ENCODE measurements around the gene MIAT. TPM values are rescaled to one million over a fixed set of nuclear protein-coding genes. Genes with fewer than 3 reads are reported as not detected.

The MIAT gene
- total and polyA plus RNA-seq, 3 experiments from 2014 or later = 3.9 to 57.5 (median 52.2) TPM

DNA sequence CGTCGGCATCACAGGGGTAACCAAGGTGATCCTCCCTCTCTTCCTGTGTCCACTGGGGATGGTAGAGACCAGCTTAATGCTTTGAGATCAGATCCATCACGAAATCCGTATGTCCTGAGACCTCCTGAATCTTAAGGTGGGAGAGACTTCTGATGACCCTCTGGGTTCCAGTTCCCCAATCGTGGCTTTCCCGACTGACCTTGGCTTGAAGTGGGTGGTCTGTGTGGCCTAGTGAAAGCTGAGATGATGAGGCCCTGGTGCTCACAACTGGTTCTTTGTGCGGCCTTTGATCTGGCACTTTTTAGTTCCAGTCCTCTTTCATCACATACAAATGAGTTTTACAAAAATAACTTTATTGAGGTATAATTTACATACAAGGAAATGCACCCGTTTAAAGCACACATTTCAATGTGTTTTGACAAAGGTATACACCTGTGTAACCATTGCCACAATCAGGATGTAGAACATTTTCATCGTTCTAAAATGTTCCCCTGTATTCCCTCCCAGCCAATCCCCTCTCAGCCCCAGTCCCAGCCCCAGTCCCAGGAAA lies 6.1 kb downstream of the MIAT start:
- peaks cover 48 to 76% (median 49%) of the 10 kb centered on the region in 3 donors for H3K4me1 Mint-ChIP-seq
- Histone ChIP-seq H3K36me3 (ENCODE audit: insufficient read depth, low read length) (no peaks in the 10 kb centered on the region), H3K9me3 (ENCODE audit: low read length) (no peaks in the 10 kb centered on the region), H3K27me3 (ENCODE audit: insufficient read depth, low read length, poor library complexity, severe bottlenecking) (no peaks in the 10 kb centered on the region), H3K27ac (ENCODE audit: low read depth, low read length) (no peak overlapping the region), H3K4me1 (ENCODE audit: insufficient read depth, low read length) (peaks cover 26% of the 10 kb centered on the region), H3K4me3 (ENCODE audit: low read length) (no peak overlapping the region)
- H3K4me3 Mint-ChIP-seq = no peak overlapping the region
- POLR2A ChIA-PET = interaction anchor here (0.6 to 0.7 kb wide), 2 partner anchors 10 to 15 kb away, joined by 3 to 6 read pairs; no protein-coding TSS in a partner anchor
- peaks cover 0 to 55% (median 2%) of the 10 kb centered on the region in 3 donors for H3K36me3 Mint-ChIP-seq
- DNase-seq = no peak
- H3K27ac Mint-ChIP-seq = peak overlapping the region in 6 of 8 donors; percentile 27 to 88 (median 78)
- CTCF ChIA-PET = interaction anchor here (4.6 kb wide), 1 partner anchor 160 kb away, joined by 33 read pairs; no protein-coding TSS in a partner anchor
- H3K27me3 Mint-ChIP-seq = no peaks in the 10 kb centered on the region
- H3K9me3 Mint-ChIP-seq = no peaks in the 10 kb centered on the region

GRCh38 chr22:26665813-26666231 lies 8.4 kb downstream of the MIAT start:
- H3K36me3 Mint-ChIP-seq = peaks cover 0 to 67% (median 2%) of the 10 kb centered on the region in 3 donors
- Histone ChIP-seq H3K27me3 (ENCODE audit: insufficient read depth, low read length, poor library complexity, severe bottlenecking) (no peaks in the 10 kb centered on the region), H3K27ac (ENCODE audit: low read depth, low read length) (no peak overlapping the region), H3K9me3 (ENCODE audit: low read length) (no peaks in the 10 kb centered on the region), H3K4me1 (ENCODE audit: insufficient read depth, low read length) (peaks cover 39% of the 10 kb centered on the region), H3K36me3 (ENCODE audit: insufficient read depth, low read length) (no peaks in the 10 kb centered on the region), H3K4me3 (ENCODE audit: low read length) (no peak overlapping the region)
- H3K9me3 Mint-ChIP-seq = no peaks in the 10 kb centered on the region
- H3K27me3 Mint-ChIP-seq = no peaks in the 10 kb centered on the region
- peak overlapping the region in 2 of 7 donors; percentile 57 to 81 for H3K4me3 Mint-ChIP-seq
- no peak for DNase-seq
- H3K27ac Mint-ChIP-seq = peak overlapping the region; percentile 31 to 98 (median 94)
- CTCF ChIA-PET = interaction anchor here (0.6 to 4.6 kb wide), 9 partner anchors 8 to 182 kb away, joined by 3 to 33 read pairs (median 5); partner anchors contain the start of genes HPS4, MIAT, SRRD and TFIP11
- H3K4me1 Mint-ChIP-seq = peaks cover 54 to 85% (median 56%) of the 10 kb centered on the region in 3 donors
- POLR2A ChIA-PET = no interaction called here

DNA sequence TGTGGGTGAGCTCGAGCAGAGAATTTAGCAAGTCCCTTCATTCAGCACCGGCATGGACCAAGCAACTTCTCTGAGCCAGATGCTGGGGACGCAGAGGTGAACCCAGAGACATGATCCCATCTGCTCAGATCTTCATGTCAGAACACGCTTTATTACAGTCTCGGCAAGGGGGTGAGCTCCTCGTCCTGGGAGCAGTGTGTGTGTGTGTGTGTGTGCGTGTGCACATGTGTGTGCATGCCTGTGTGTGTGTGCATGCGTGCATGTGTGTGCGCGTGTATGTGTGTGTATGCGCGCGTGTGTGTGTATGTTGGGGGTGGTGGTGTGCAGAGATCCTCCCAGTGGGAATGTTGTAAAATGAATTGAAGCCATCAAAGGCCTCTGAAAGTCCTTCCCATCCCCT lies 9.8 kb downstream of the MIAT start:
- H3K4me1 Mint-ChIP-seq = peaks cover 63 to 89% (median 64%) of the 10 kb centered on the region in 3 donors
- peaks cover 0 to 65% (median 2%) of the 10 kb centered on the region in 3 donors for H3K36me3 Mint-ChIP-seq
- Histone ChIP-seq H3K27me3 (ENCODE audit: insufficient read depth, low read length, poor library complexity, severe bottlenecking) (no peaks in the 10 kb centered on the region), H3K4me3 (ENCODE audit: low read length) (no peak overlapping the region), H3K4me1 (ENCODE audit: insufficient read depth, low read length) (peaks cover 53% of the 10 kb centered on the region), H3K9me3 (ENCODE audit: low read length) (no peaks in the 10 kb centered on the region), H3K36me3 (ENCODE audit: insufficient read depth, low read length) (no peaks in the 10 kb centered on the region), H3K27ac (ENCODE audit: low read depth, low read length) (no peak overlapping the region)
- POLR2A ChIA-PET = no interaction called here
- CTCF ChIA-PET = interaction anchor here (4.6 kb wide), 1 partner anchor 164 kb away, joined by 33 read pairs; no protein-coding TSS in a partner anchor
- H3K27ac Mint-ChIP-seq = peak overlapping the region in 3 of 8 donors; percentile 29 to 70 (median 66)
- no peaks in the 10 kb centered on the region for H3K27me3 Mint-ChIP-seq
- no peaks in the 10 kb centered on the region for H3K9me3 Mint-ChIP-seq
- H3K4me3 Mint-ChIP-seq = no peak overlapping the region
- DNase-seq = no peak

DNA sequence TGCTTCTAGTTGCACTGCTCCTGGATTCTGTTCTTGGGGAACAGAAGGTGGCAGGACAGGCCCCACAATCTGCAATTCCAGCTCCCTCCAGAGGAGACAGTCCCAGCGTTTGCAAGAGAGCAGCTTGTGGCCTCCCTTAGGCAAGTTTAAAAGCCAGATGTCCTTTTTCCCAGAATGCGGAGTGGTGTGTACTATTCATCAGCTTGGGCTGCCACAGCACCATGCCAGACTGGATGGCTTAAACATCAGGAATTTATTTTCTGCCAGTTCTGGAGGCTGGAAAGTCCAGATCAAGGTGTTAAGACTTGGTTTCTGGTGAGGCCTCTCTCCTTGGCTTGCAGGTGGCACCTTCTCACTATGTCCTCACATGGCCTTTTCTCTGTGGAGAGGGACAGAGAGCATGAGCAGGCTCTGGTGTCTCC lies 11.7 kb downstream of the MIAT start:
- POLR2A ChIA-PET = interaction anchor here (1.0 kb wide), 1 partner anchor 185 kb away, joined by 3 read pairs; the partner anchor contains the start of genes HPS4 and SRRD
- H3K27me3 Mint-ChIP-seq = no peaks in the 10 kb centered on the region
- peaks cover 65% of the 10 kb centered on the region for H3K4me1 ChIP-seq (ENCODE audit: insufficient read depth, low read length)
- H3K4me1 Mint-ChIP-seq = peaks cover 69 to 88% (median 70%) of the 10 kb centered on the region in 3 donors
- no peaks in the 10 kb centered on the region for H3K9me3 Mint-ChIP-seq
- H3K27ac ChIP-seq (ENCODE audit: low read depth, low read length) = no peak overlapping the region
- H3K9me3 ChIP-seq (ENCODE audit: low read length) = no peaks in the 10 kb centered on the region
- no peaks in the 10 kb centered on the region for H3K36me3 ChIP-seq (ENCODE audit: insufficient read depth, low read length)
- no peaks in the 10 kb centered on the region for H3K27me3 ChIP-seq (ENCODE audit: insufficient read depth, low read length, poor library complexity, severe bottlenecking)
- peak overlapping the region in 1 of 7 donors; percentile 11 for H3K4me3 Mint-ChIP-seq
- no peak for DNase-seq
- H3K36me3 Mint-ChIP-seq = peaks cover 0 to 54% (median 2%) of the 10 kb centered on the region in 3 donors
- H3K4me3 ChIP-seq (ENCODE audit: low read length) = no peak overlapping the region
- H3K27ac Mint-ChIP-seq = peak overlapping the region in 6 of 8 donors; percentile 35 to 91 (median 73)
- CTCF ChIA-PET = interaction anchor here (1.5 kb wide), 1 partner anchor 12 kb away, joined by 3 read pairs; the partner anchor contains the start of gene MIAT

DNA sequence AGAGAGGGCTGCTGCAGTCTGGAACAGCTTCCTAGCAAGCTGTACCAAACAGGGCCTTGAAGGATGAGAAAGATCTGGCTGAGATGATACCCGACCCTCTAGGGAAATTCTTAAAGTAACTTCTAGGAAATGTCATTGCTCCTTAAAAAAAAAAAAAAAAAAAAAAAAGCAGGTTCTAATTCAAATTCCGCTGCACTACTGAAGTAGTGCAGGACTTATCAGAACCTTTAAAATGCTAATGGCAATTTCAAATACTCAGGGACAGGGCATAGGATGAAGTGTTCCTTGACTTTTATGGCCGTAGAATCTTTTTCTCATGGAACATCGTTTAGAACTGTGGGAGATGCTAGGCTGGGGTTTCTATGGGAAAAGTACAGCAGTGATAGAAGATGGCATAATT lies 13.1 kb downstream of the MIAT start:
- POLR2A ChIA-PET = no interaction called here
- Histone ChIP-seq H3K9me3 (ENCODE audit: low read length) (no peaks in the 10 kb centered on the region), H3K4me3 (ENCODE audit: low read length) (no peak overlapping the region), H3K27ac (ENCODE audit: low read depth, low read length) (no peak overlapping the region), H3K36me3 (ENCODE audit: insufficient read depth, low read length) (no peaks in the 10 kb centered on the region), H3K4me1 (ENCODE audit: insufficient read depth, low read length) (peaks cover 67% of the 10 kb centered on the region), H3K27me3 (ENCODE audit: insufficient read depth, low read length, poor library complexity, severe bottlenecking) (no peaks in the 10 kb centered on the region)
- H3K27ac Mint-ChIP-seq = peak overlapping the region; percentile 93 to 100 (median 98)
- peaks cover 0 to 48% (median 6%) of the 10 kb centered on the region in 3 donors for H3K36me3 Mint-ChIP-seq
- DNase-seq = no peak
- no peaks in the 10 kb centered on the region for H3K9me3 Mint-ChIP-seq
- H3K27me3 Mint-ChIP-seq = no peaks in the 10 kb centered on the region
- CTCF ChIA-PET = interaction anchor here (0.8 to 0.9 kb wide), 2 partner anchors 9 to 19 kb away, joined by 3 read pairs; no protein-coding TSS in a partner anchor
- H3K4me1 Mint-ChIP-seq = peaks cover 70 to 88% (median 70%) of the 10 kb centered on the region in 3 donors
- H3K4me3 Mint-ChIP-seq = peak overlapping the region; percentile 77 to 98 (median 97)

DNA sequence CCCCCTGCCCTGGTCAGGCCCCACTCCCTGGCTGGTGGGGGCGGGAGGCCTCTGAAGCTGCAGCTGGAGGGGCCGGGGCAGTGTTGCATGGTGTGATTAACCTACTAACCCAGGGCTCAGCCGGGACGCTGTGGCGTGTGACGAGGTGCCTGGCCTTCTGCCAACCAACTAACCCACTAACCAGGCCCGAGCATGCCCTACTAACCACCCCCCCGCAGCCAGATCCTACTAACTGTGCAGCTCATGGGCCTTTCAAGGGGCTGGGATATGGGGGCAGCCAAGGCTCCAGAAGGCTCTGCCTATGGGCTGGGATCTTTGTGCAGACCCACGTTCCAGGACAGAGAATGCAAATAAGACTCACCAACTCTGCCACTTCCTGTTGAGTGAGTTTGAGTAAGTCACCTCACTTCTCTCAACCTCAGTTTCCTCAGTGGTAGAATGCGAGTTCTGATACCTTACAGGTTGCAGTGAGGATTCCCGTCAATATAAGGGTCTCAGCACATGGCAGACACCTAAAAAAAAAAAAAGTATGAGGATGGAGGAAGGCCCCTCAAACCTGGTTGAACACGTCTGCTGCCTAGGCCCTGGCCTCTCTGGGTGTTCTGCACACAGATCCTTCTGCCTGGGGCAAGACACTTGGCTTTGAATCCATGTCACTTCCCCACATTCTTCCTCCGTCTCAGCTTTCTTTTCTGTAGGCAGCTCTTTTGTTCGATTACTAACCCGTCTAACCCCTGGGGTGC lies 14.1 kb downstream of the MIAT start:
- H3K4me1 ChIP-seq (ENCODE audit: insufficient read depth, low read length) = peaks cover 72% of the 10 kb centered on the region
- H3K9me3 ChIP-seq (ENCODE audit: low read length) = no peaks in the 10 kb centered on the region
- no peaks in the 10 kb centered on the region for H3K36me3 ChIP-seq (ENCODE audit: insufficient read depth, low read length)
- Mint-ChIP-seq H3K9me3 (no peaks in the 10 kb centered on the region), H3K27ac (peak overlapping the region; percentile 93 to 100 (median 98)), H3K4me3 (peak overlapping the region; percentile 85 to 98 (median 97)), H3K36me3 (peaks cover 0 to 44% (median 12%) of the 10 kb centered on the region in 3 donors), H3K4me1 (peaks cover 75 to 91% (median 76%) of the 10 kb centered on the region in 3 donors), H3K27me3 (no peaks in the 10 kb centered on the region)
- DNase-seq = peak; percentile 70 to 89 (median 71)
- POLR2A ChIA-PET = interaction anchor here (0.7 to 5.0 kb wide), 4 partner anchors 15 to 308 kb away, joined by 3 to 34 read pairs (median 6); partner anchors contain the start of genes HPS4, MIAT, SRRD and TFIP11
- H3K27me3 ChIP-seq (ENCODE audit: insufficient read depth, low read length, poor library complexity, severe bottlenecking) = no peaks in the 10 kb centered on the region
- H3K4me3 ChIP-seq (ENCODE audit: low read length) = peak overlapping the region; percentile 53
- CTCF ChIA-PET = interaction anchor here (0.9 kb wide), 1 partner anchor 20 kb away, joined by 3 read pairs; no protein-coding TSS in a partner anchor
- H3K27ac ChIP-seq (ENCODE audit: low read depth, low read length) = peak overlapping the region; percentile 91

- DNase-seq = peak in 2 of 5 donors; percentile 36 to 58
- POLR2A ChIA-PET = interaction anchor here (0.7 to 5.0 kb wide), 8 partner anchors 13 to 308 kb away, joined by 3 to 34 read pairs (median 6); partner anchors contain the start of genes HPS4, MIAT, SRRD and TFIP11
- CTCF ChIA-PET = interaction anchor here (1.3 kb wide), 1 partner anchor 9 kb away, joined by 3 read pairs; no protein-coding TSS in a partner anchor
- Mint-ChIP-seq H3K27me3 (no peaks in the 10 kb centered on the region), H3K4me3 (peak overlapping the region; percentile 95 to 98 (median 98)), H3K27ac (peak overlapping the region; percentile 93 to 100 (median 98)), H3K4me1 (peaks cover 76 to 92% (median 79%) of the 10 kb centered on the region in 3 donors), H3K9me3 (no peaks in the 10 kb centered on the region), H3K36me3 (peaks cover 0 to 40% (median 12%) of the 10 kb centered on the region in 3 donors)
- Histone ChIP-seq H3K27me3 (ENCODE audit: insufficient read depth, low read length, poor library complexity, severe bottlenecking) (no peaks in the 10 kb centered on the region), H3K9me3 (ENCODE audit: low read length) (no peaks in the 10 kb centered on the region), H3K4me1 (ENCODE audit: insufficient read depth, low read length) (peaks cover 75% of the 10 kb centered on the region), H3K27ac (ENCODE audit: low read depth, low read length) (peak overlapping the region; percentile 91), H3K4me3 (ENCODE audit: low read length) (peak overlapping the region; percentile 53), H3K36me3 (ENCODE audit: insufficient read depth, low read length) (no peaks in the 10 kb centered on the region)
Measured at GRCh38 chr22:26672060-26672471, 14.7 kb downstream of the MIAT start.

Data from CD8-positive, alpha-beta memory T cell (primary cell).